Nephron progenitor cell (in vitro differentiated cells): Measurements from ENCODE around the gene CHAF1B.
A peak's percentile ranks its signal among the peaks of the same experiment; 100 is the strongest.

Experiments used
- DNase-seq: peaks from one replicate; pipeline ENCODE4 v3.0.0; 2021
- H3K27ac Mint-ChIP-seq: 2 replicates; pipeline ENCODE4 v1.8.0; 2021; ENCODE audit warnings: mild to moderate bottlenecking, moderate library complexity, mixed read lengths
- H3K27me3 Mint-ChIP-seq: 2 replicates; pipeline ENCODE4 v1.8.0; 2021; ENCODE audit warnings: mild to moderate bottlenecking, low read depth, mixed read lengths; ENCODE audit not compliant: poor library complexity
- H3K36me3 Mint-ChIP-seq: 2 replicates; pipeline ENCODE4 v1.8.0; 2021; ENCODE audit warnings: low read depth, mixed read lengths
- H3K4me1 Mint-ChIP-seq: 2 replicates; pipeline ENCODE4 v1.8.0; 2021; ENCODE audit warnings: mixed read lengths
- H3K4me3 Mint-ChIP-seq: 2 replicates; pipeline ENCODE4 v1.8.0; 2021; ENCODE audit warnings: mild to moderate bottlenecking, moderate library complexity, mixed read lengths
- H3K9me3 Mint-ChIP-seq: 2 replicates; pipeline ENCODE4 v1.8.0; 2021; ENCODE audit warnings: mild to moderate bottlenecking, moderate library complexity, mixed read lengths
- CTCF ChIP-seq: fragments of 200-600 bp; sonication (generic); IDR thresholded peaks from 2 replicates; pipeline ENCODE4 v1.5.0; 2021; ENCODE audit warnings: antibody characterized with exemption

CHAF1B gene

GRCh38 chr21:36419241-36419640, 34.0 kb downstream of the CHAF1B start:
- peaks cover 4% of the 10 kb centered on the region for H3K27me3 Mint-ChIP-seq
- no peaks in the 10 kb centered on the region for H3K9me3 Mint-ChIP-seq
- H3K27ac Mint-ChIP-seq: no peak overlapping the region
- no peak for TF ChIP-seq CTCF
- no peak for DNase-seq
- no peak overlapping the region for H3K4me3 Mint-ChIP-seq
- H3K4me1 Mint-ChIP-seq: peaks cover 9% of the 10 kb centered on the region
- peaks cover 10% of the 10 kb centered on the region for H3K36me3 Mint-ChIP-seq

- peaks cover 10% of the 10 kb centered on the region for H3K36me3 Mint-ChIP-seq
- H3K9me3 Mint-ChIP-seq: no peaks in the 10 kb centered on the region
- no peak overlapping the region for H3K4me3 Mint-ChIP-seq
- peaks cover 4% of the 10 kb centered on the region for H3K27me3 Mint-ChIP-seq
- H3K4me1 Mint-ChIP-seq: peaks cover 9% of the 10 kb centered on the region
- H3K27ac Mint-ChIP-seq: no peak overlapping the region
- DNase-seq: peak; percentile 84
- peak; percentile 72 for TF ChIP-seq CTCF
Measured at GRCh38 chr21:36419996-36420395, 34.8 kb downstream of the CHAF1B start.

- H3K9me3 Mint-ChIP-seq: no peaks in the 10 kb centered on the region
- DNase-seq: no peak
- H3K27ac Mint-ChIP-seq: no peak overlapping the region
- no peak overlapping the region for H3K4me3 Mint-ChIP-seq
- H3K4me1 Mint-ChIP-seq: peaks cover 9% of the 10 kb centered on the region
- peaks cover 4% of the 10 kb centered on the region for H3K27me3 Mint-ChIP-seq
- TF ChIP-seq CTCF: no peak
- peaks cover 10% of the 10 kb centered on the region for H3K36me3 Mint-ChIP-seq
Measured at GRCh38 chr21:36420571-36421339, 35.6 kb downstream of the CHAF1B start.

- TF ChIP-seq CTCF: peak; percentile 80
- Mint-ChIP-seq H3K9me3 (no peaks in the 10 kb centered on the region), H3K27me3 (peaks cover 4% of the 10 kb centered on the region), H3K27ac (no peak overlapping the region), H3K36me3 (no peaks in the 10 kb centered on the region), H3K4me3 (no peak overlapping the region), H3K4me1 (peaks cover 14% of the 10 kb centered on the region)
- DNase-seq: peak; percentile 66
Measured at GRCh38 chr21:36422279-36423098, 37.3 kb downstream of the CHAF1B start.

- H3K9me3 Mint-ChIP-seq: no peaks in the 10 kb centered on the region
- no peak overlapping the region for H3K27ac Mint-ChIP-seq
- H3K4me3 Mint-ChIP-seq: no peak overlapping the region
- H3K4me1 Mint-ChIP-seq: peaks cover 20% of the 10 kb centered on the region
- peaks cover 4% of the 10 kb centered on the region for H3K27me3 Mint-ChIP-seq
- H3K36me3 Mint-ChIP-seq: no peaks in the 10 kb centered on the region
- TF ChIP-seq CTCF: no peak
- no peak for DNase-seq
Measured at GRCh38 chr21:36423771-36424433, 38.7 kb downstream of the CHAF1B start.
